Effector memory CD8-positive, alpha-beta T cell (primary cell): ENCODE measurements around the gene GRIP2.

Source experiments
- ATAC-seq: fragments of 150-1000 bp; cut with Tn5 transposase; replicated peaks from 2 replicates; pipeline ENCODE4 v1.10.0; 2021; ENCODE audit warnings: mild to moderate bottlenecking, moderate library complexity
- DNase-seq, 3 experiments: peaks; one replicate each; pipeline ENCODE4 v3.0.0; 2021
- H3K27ac Mint-ChIP-seq, 2 donors: one replicate each; pipeline ENCODE4 v1.8.0; 2022; ENCODE audit warnings: mild to moderate bottlenecking in 2 of 2, mixed read lengths in 2 of 2, moderate library complexity in 2 of 2
- H3K27me3 Mint-ChIP-seq, 2 donors: one replicate each; pipeline ENCODE4 v1.8.0; 2022; ENCODE audit warnings: mixed read lengths in 2 of 2
- H3K36me3 Mint-ChIP-seq: one replicate; pipeline ENCODE4 v1.8.0; 2022; ENCODE audit warnings: mild to moderate bottlenecking, moderate library complexity, mixed read lengths; ENCODE audit not compliant: insufficient read depth
- H3K4me1 Mint-ChIP-seq, 2 donors: one replicate each; pipeline ENCODE4 v1.8.0; 2022; ENCODE audit warnings: low read depth in 2 of 2, mixed read lengths in 2 of 2
- H3K4me3 Mint-ChIP-seq, 2 donors: one replicate each; pipeline ENCODE4 v1.8.0; 2022; ENCODE audit warnings: mild to moderate bottlenecking in 2 of 2, mixed read lengths in 2 of 2, moderate library complexity in 2 of 2
- H3K9me3 Mint-ChIP-seq, 2 donors: one replicate each; pipeline ENCODE4 v1.8.0; 2022; ENCODE audit warnings: mixed read lengths in 2 of 2

Gene GRIP2

GRCh38 chr3:14532691-14533456, 7.3 kb downstream of the GRIP2 start:
- ATAC-seq = no peak
- no peaks in the 10 kb centered on the region for H3K9me3 Mint-ChIP-seq
- no peak for DNase-seq
- H3K4me3 Mint-ChIP-seq = no peak overlapping the region
- peaks cover 40 to 46% of the 10 kb centered on the region in 2 donors for H3K27me3 Mint-ChIP-seq
- no peaks in the 10 kb centered on the region for H3K4me1 Mint-ChIP-seq
- H3K27ac Mint-ChIP-seq = no peak overlapping the region
- H3K36me3 Mint-ChIP-seq = no peaks in the 10 kb centered on the region

- ATAC-seq (no peak), DNase-seq (no peak)
- H3K9me3 Mint-ChIP-seq = no peaks in the 10 kb centered on the region
- no peaks in the 10 kb centered on the region for H3K4me1 Mint-ChIP-seq
- H3K27me3 Mint-ChIP-seq = peaks cover 44 to 55% of the 10 kb centered on the region in 2 donors
- no peaks in the 10 kb centered on the region for H3K36me3 Mint-ChIP-seq
- H3K4me3 Mint-ChIP-seq = no peak overlapping the region
- no peak overlapping the region for H3K27ac Mint-ChIP-seq
These were observed 8.2 kb downstream of the GRIP2 start for GRCh38 chr3:14531856-14532395.

DNA sequence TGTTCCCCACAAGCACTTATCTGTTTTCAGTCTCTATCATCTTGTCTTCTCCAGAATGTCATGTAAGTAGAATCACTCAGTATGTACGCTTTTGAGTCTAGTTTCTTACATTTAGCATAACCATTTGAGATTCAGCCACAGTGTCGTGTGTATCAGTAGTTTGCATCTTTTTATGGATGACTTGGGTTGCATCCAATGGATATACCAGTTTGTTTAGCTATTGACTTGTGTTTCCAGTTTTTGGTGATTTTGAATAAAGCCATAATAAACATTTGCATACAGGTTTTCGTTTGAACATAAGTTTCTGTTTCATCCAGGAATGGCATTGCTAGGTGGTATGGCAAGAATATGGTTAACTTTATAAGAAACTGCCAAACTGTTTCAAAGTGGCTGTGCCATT, 12.1 kb downstream of the GRIP2 start:
- Mint-ChIP-seq H3K27ac (no peak overlapping the region), H3K36me3 (no peaks in the 10 kb centered on the region), H3K9me3 (no peaks in the 10 kb centered on the region), H3K4me3 (no peak overlapping the region), H3K27me3 (peaks cover 51 to 68% of the 10 kb centered on the region in 2 donors), H3K4me1 (no peaks in the 10 kb centered on the region)
- ATAC-seq (no peak), DNase-seq (no peak)

DNA sequence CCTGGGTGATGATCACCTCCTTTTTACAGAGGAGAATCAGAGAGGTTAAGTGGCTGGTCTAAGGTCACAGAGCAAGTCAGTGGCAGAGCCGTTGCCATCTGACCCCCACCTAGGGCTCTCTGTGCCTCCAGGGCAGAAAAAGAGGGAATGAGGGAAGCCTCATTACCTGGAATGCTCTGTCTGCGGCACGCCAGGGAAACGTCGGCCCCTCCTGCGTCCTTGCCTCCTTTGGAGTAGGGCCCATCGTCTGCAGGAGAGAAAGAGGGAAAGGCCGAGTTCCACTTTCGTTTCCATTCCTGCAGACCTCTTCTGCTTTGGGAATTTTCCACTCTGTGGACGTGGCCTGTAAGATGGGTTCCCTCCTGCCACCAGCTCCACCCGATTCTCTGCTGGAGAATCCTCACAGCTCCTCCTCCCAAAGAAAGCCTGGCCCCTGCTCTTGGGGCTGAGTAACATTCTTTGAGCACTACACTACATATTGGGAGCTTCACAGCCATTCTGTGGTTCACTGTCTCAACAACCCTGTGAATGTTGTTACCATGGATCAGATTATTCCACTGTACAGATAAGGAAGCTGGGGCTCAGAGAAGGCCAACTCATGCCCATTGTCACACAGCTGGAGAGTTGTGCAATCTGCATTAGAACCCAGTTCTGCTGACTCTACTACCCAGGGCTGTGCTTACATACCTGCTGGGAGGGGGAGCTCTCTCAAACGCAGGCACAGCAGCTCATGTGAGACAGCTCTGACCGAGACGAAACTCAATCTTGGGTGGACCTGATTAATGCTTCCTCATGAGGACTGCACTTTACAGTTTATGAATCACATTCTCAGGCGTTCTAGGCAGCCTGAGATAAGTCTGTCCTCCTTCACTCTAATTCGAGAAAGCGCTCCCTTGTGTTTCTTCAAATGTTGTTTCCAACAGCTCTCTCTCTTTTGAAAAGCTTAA, 14.2 kb downstream of the GRIP2 start:
- DNase-seq = no peak
- Mint-ChIP-seq H3K4me1 (no peaks in the 10 kb centered on the region), H3K9me3 (no peaks in the 10 kb centered on the region), H3K4me3 (no peak overlapping the region), H3K27ac (no peak overlapping the region), H3K27me3 (peaks cover 47 to 67% of the 10 kb centered on the region in 2 donors), H3K36me3 (no peaks in the 10 kb centered on the region)
- ATAC-seq = no peak

DNA sequence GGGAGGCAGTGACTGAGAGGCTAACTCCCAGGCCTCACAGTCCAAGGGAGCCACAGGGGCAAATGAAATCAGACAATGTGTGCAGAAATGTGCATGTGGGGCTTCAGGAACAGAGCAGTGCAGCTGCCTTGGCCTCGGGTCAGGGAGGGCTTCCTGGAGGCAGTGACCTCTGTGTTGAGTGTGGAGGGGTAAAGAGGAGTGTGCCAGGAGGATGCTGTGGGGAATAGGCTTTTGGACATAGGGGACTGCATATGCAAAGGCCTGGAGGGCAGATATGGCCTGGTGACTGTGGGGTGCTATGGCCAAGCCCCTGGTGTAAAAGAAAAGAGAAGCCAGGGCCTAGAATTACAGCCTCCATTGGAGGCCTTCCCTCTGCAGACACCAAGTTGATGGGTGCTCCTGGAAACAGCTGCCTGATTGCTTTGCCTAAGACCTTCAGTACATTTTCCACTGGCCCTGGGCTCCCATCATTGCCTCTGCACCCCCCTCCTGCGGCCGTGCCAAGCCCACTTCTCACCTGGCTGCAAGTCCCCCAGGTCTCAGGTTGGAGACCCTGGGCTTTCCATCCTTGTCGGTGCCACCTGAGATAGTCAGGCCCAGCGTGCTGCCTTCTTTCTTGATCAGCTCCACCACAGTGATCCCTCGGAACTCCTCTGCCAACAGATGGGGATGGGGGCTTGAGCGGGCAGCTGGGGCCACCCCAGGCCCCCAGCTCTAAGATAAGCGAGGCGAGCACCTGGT, 15.1 kb downstream of the GRIP2 start:
- Mint-ChIP-seq H3K9me3 (no peaks in the 10 kb centered on the region), H3K36me3 (no peaks in the 10 kb centered on the region), H3K27me3 (peaks cover 41 to 64% of the 10 kb centered on the region in 2 donors), H3K4me1 (no peaks in the 10 kb centered on the region), H3K27ac (no peak overlapping the region), H3K4me3 (no peak overlapping the region)
- no peak for ATAC-seq
- no peak for DNase-seq

- Mint-ChIP-seq H3K27ac (no peak overlapping the region), H3K27me3 (peaks cover 33 to 68% of the 10 kb centered on the region in 2 donors), H3K4me3 (no peak overlapping the region), H3K4me1 (no peaks in the 10 kb centered on the region), H3K36me3 (no peaks in the 10 kb centered on the region), H3K9me3 (no peaks in the 10 kb centered on the region)
- DNase-seq = no peak
- ATAC-seq = no peak
These were observed 15.8 kb downstream of the GRIP2 start for GRCh38 chr3:14524311-14524711.

- no peak for DNase-seq
- Mint-ChIP-seq H3K4me1 (no peaks in the 10 kb centered on the region), H3K27me3 (peaks cover 33 to 74% of the 10 kb centered on the region in 2 donors)
These were observed 16.4 kb downstream of the GRIP2 start for GRCh38 chr3:14523792-14524191.

DNA sequence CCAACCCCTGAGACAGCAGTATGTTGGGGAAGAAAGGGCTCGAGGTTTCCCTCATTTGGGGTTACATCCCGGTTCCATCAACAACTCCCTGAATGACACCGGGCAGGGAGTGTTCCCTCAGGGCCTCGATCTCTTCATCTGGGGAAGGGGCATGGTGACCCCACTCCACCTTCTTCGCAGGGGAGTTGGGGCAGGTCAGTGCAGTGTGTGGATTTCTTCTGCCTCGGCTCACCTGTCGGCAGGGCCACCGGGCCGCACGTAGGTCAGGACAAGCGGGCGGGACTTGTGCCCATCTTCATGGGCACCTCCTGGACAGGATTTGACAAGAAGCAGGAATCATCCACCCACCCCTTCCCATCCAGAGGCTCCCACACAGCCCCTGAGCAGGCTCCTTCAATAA, 17.4 kb downstream of the GRIP2 start:
- H3K36me3 Mint-ChIP-seq = no peaks in the 10 kb centered on the region

More at GRCh38 chr3:14523792-14524191, 16.4 kb downstream of the GRIP2 start:
- Mint-ChIP-seq H3K4me3 (no peak overlapping the region), H3K27ac (no peak overlapping the region), H3K36me3 (no peaks in the 10 kb centered on the region), H3K9me3 (no peaks in the 10 kb centered on the region)
- ATAC-seq = no peak

DNA sequence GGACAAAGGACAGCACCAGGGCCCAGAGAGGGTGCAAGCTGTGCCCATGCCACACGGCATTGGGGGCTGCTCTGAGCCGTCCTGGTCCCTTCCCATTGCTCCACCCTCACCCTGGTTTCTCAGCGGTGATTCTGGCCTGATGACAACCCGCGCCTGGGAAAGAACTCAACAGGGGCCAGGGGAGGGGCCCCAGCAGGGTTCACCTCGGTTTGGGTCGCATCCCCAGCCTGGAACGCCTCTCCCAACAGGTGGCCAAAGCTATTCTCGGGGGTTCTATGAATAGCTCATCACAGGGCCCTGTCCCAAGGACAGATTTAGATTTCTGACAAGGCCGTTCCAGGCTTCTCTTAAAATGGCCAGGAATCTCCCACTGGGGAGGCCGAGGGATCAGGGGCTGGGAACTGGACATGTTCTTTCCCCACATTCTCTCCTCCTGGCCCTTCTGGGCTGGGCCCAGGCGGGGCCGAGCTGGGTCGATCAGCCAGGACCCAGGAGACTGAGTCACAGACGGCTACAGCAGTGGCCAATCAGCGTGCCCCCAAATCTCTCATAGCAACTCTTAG, 17.9 kb downstream of the GRIP2 start:
- Mint-ChIP-seq H3K4me1 (no peaks in the 10 kb centered on the region), H3K27me3 (peaks cover 32 to 77% of the 10 kb centered on the region in 2 donors), H3K27ac (no peak overlapping the region), H3K4me3 (no peak overlapping the region), H3K36me3 (no peaks in the 10 kb centered on the region), H3K9me3 (no peaks in the 10 kb centered on the region)
- ATAC-seq (no peak), DNase-seq (no peak)

More for the DNA sequence above, 17.4 kb downstream of the GRIP2 start:
- DNase-seq (no peak), ATAC-seq (no peak)
- Mint-ChIP-seq H3K27me3 (peaks cover 33 to 77% of the 10 kb centered on the region in 2 donors), H3K27ac (no peak overlapping the region), H3K4me1 (no peaks in the 10 kb centered on the region), H3K9me3 (no peaks in the 10 kb centered on the region), H3K4me3 (no peak overlapping the region)

DNA sequence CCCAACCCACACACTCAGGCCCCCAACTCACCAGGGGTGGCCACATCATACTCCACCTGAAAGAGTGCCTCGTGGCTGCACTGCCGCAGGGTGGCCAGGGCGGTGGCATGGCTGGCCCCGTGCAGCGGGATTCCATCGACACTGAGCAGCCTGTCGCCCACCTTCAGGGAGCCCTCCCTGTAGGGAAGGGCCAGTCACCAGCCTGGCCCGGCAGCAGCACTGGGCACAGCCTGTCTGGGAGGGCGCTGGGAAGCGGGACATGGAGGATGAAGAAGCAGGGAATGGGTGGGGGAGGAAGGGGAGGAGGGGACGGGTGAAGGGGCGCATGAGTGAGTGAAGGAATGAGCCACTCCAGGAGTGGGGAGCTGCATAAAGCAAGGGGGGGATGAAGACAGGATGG, 18.5 kb downstream of the GRIP2 start:
- Mint-ChIP-seq H3K9me3 (no peaks in the 10 kb centered on the region), H3K27ac (no peak overlapping the region), H3K4me1 (no peaks in the 10 kb centered on the region), H3K4me3 (no peak overlapping the region), H3K36me3 (no peaks in the 10 kb centered on the region), H3K27me3 (peaks cover 26 to 77% of the 10 kb centered on the region in 2 donors)
- no peak for DNase-seq
- ATAC-seq = no peak

DNA sequence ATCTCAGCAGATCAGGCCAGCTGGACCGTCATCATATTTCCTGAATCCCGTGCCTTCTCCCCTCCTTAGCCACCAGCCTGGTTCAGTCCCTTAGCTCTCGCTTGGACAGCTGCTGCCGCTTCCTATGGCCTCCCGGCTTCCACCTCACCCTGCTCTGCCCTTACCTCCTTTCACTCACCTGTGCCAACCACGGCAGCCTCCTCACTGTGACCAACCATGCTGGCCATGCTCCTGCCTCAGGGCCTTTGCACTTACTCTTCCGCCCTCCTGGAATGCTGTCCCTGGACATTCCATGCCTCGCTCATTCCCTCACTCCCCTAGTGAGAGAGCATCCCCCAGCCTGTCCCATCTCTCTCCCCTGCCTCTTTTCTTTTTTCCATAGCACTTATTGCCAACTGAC, 19.2 kb downstream of the GRIP2 start:
- H3K27me3 Mint-ChIP-seq = peaks cover 26 to 77% of the 10 kb centered on the region in 2 donors
- no peaks in the 10 kb centered on the region for H3K9me3 Mint-ChIP-seq
- H3K27ac Mint-ChIP-seq = no peak overlapping the region
- ATAC-seq (no peak), DNase-seq (no peak)
- no peaks in the 10 kb centered on the region for H3K36me3 Mint-ChIP-seq
- peaks cover 0 to 4% of the 10 kb centered on the region in 2 donors for H3K4me1 Mint-ChIP-seq
- no peak overlapping the region for H3K4me3 Mint-ChIP-seq

DNA sequence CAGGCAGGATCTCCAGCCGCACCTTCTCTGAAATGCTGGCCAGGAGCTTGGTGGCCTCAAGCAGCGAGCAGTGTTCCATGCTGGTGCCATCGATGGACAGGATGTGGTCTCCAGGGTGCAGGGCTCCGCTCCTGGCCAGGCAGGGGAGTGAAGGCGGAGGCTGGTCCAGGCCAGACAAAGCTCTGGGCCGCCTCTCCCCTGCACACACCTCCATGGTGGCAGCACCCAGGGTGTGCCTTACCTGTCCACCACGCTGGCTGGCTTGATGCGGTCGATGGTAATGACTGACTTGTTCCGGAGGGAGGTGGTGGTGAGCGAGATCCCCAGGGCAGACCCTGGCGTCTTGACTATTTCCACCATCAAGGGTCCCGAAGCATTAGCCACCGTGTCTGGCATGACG, 20.0 kb downstream of the GRIP2 start:
- Mint-ChIP-seq H3K36me3 (no peaks in the 10 kb centered on the region), H3K4me3 (no peak overlapping the region), H3K9me3 (no peaks in the 10 kb centered on the region), H3K27me3 (peaks cover 26 to 76% of the 10 kb centered on the region in 2 donors), H3K27ac (no peak overlapping the region), H3K4me1 (peaks cover 0 to 4% of the 10 kb centered on the region in 2 donors)
- ATAC-seq (no peak), DNase-seq (no peak)

DNA sequence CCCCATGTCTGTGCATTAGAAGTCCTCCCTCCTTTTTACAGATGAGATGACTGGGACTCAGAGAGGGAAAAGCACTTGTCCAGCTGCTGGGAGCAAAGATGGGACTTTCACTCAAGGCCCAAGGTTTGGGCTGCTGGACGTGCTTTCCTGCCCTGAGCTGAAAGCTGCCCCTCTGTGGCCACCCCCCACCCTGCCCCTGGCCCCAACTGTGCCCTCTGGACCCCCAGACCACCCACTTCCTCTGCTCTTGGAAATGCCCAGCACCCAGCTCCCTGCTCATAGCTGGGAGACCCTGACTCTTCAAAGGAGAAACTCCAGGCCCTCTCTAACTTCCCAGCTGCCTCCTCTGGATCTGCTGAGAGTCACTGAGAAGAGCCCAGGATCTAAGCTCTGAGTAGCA, 20.7 kb downstream of the GRIP2 start:
- no peak overlapping the region for H3K4me3 Mint-ChIP-seq
- ATAC-seq (no peak), DNase-seq (no peak)
- H3K4me1 Mint-ChIP-seq = peaks cover 0 to 4% of the 10 kb centered on the region in 2 donors
- no peaks in the 10 kb centered on the region for H3K36me3 Mint-ChIP-seq
- peaks cover 26 to 76% of the 10 kb centered on the region in 2 donors for H3K27me3 Mint-ChIP-seq
- no peaks in the 10 kb centered on the region for H3K9me3 Mint-ChIP-seq
- no peak overlapping the region for H3K27ac Mint-ChIP-seq
